ENCODE measurements around the gene PTPN9.
A peak's percentile ranks its signal among the peaks of the same experiment; 100 is the strongest.
"Not testable (repeated sequence)": the region's sequence is repeated elsewhere in the genome, so short reads cannot be mapped to it uniquely, and the experiment has no call there.

PTPN9 gene

DNA sequence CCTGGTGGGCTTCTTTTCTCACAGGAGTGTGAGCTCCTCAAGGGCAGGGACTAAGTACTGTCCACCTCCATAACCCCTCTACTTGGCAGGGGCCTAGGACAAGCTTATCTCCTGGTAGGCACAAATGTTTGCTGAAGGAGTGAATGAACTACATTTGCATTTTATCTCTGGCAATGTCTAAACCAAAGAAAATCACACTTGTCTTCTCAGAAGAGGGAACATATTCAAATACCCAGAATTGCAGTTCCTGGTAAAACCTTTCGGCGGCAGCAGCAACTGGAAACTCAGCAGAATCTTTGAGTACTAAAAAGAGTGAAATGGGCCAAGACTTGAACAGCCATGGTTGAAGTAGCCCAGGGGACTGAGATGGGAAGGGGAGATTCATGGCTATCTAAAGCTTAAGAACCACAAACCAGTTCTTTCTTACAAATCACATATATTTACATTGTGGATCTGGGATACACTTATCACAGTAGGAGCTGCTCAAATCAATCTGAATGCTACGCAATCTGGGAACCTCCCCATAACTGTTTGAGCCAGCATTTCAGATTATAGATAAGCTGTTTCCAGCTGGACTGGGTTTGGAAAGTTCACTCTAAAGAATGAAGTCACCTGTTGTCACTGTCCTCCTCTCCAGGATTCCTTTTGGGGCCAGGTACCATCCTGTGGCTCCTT is 18.7 kb upstream of the PTPN9 start:
- H3K4me1 ChIP-seq (ENCODE audit: control insufficient read depth, insufficient read depth, low read length), result no peaks in the 10 kb centered on the region
- no peak overlapping the region for H3K9ac ChIP-seq (ENCODE audit: low read length)
- H3K27ac ChIP-seq (ENCODE audit: low read depth, low read length), result no peak overlapping the region
- no peak overlapping the region for H3K4me3 ChIP-seq (ENCODE audit: low read length)
- H3K27me3 ChIP-seq (ENCODE audit: control insufficient read depth, insufficient read depth, low read length), result no peaks in the 10 kb centered on the region
- peaks cover 16% of the 10 kb centered on the region for H3K36me3 ChIP-seq (ENCODE audit: control insufficient read depth, insufficient read depth, low read length)

DNA sequence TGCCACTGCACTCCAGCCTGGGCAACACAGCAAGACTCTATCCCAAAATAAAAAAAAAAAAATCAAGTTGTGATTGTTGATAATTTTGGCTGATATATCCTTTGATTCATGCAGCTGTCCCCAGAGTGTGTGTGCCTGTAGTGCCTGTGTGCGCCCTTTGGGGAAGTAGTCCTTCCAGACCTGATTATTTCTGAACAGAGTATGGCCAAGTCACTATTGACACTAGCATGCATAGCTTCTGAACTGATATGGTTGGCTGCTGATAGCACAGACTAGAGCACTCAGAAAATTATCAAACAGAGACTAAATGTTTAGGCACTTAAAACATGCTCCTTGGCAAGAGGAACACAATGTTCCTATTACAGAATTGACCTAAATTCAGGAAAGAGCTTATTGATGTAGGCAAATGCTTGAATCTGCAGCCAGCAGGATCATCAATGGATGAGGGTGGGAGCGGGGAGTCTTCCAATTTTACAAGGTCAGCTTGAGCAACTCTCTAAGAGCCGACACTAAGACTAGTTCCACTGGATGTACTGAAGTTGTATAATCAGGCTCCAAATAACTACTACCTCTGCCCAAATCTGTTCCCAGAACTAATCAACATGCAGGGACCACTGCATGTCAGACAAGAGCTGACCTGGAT is 17.7 kb upstream of the PTPN9 start:
- Histone ChIP-seq H3K4me3 (ENCODE audit: low read length) (no peak overlapping the region), H3K27ac (ENCODE audit: low read depth, low read length) (no peak overlapping the region), H3K27me3 (ENCODE audit: control insufficient read depth, insufficient read depth, low read length) (no peaks in the 10 kb centered on the region), H3K36me3 (ENCODE audit: control insufficient read depth, insufficient read depth, low read length) (peaks cover 16% of the 10 kb centered on the region), H3K4me1 (ENCODE audit: control insufficient read depth, insufficient read depth, low read length) (no peaks in the 10 kb centered on the region), H3K9ac (ENCODE audit: low read length) (no peak overlapping the region)

DNA sequence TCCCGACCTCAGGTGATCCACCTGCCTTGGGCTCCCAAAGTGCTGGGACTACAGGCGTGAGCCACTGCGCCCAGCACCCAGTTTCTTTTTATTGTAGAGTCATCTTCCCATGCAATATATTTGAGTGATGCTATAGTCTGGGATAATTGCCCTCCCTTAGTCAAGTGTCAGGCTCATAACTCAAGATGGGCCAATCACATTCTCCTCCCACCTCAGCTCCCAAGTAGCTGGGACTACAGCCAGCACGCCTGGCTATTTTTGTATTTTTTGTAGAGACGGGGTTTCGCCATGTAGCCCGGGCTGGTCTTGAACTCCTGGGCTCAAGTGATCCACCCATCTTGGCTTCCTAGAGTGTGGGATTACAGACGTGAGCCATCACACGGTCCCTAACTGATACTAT is 15.2 kb upstream of the PTPN9 start:
- Histone ChIP-seq H3K27ac (ENCODE audit: low read depth, low read length) (no peak overlapping the region), H3K9ac (ENCODE audit: low read length) (no peak overlapping the region), H3K27me3 (ENCODE audit: control insufficient read depth, insufficient read depth, low read length) (no peaks in the 10 kb centered on the region), H3K4me3 (ENCODE audit: low read length) (no peak overlapping the region), H3K4me1 (ENCODE audit: control insufficient read depth, insufficient read depth, low read length) (no peaks in the 10 kb centered on the region), H3K36me3 (ENCODE audit: control insufficient read depth, insufficient read depth, low read length) (peaks cover 14% of the 10 kb centered on the region)

DNA sequence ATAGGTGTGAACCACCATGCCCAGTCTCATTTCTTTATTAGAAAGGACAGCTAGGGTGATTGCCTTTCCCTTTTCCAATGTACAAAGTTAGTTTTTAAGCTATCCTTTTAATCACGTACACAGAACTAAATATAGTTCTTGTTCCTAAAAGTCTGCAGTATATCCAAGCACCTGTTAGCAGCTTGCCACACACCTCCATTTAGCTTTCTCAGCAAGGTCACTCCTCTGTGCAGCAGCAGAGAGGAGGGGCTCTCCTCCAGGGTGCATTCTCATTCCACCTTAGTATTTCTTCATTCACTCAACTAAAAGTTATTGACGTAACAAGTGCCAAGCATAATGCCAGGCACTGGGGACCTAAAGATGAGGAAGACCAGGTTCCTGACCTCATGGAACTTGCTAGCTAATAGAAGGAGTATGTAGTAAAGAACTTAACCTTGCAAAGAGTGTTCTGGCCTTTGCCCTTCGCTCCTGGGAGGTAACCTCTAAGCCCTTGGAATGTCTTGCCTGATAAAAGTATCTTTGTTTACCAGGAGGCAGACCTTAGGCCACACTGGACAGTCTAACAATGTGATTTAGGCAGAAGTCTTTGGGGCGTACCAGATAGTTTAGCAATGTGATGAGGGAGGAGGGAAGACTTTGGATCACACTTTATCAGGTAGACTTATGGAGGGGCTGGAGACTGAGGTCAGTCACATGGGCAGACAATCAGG is 12.7 kb upstream of the PTPN9 start:
- Histone ChIP-seq H3K4me1 (ENCODE audit: control insufficient read depth, insufficient read depth, low read length) (no peaks in the 10 kb centered on the region), H3K9ac (ENCODE audit: low read length) (no peak overlapping the region), H3K4me3 (ENCODE audit: low read length) (no peak overlapping the region), H3K36me3 (ENCODE audit: control insufficient read depth, insufficient read depth, low read length) (peaks cover 10% of the 10 kb centered on the region), H3K27me3 (ENCODE audit: control insufficient read depth, insufficient read depth, low read length) (no peaks in the 10 kb centered on the region), H3K27ac (ENCODE audit: low read depth, low read length) (no peak overlapping the region)

DNA sequence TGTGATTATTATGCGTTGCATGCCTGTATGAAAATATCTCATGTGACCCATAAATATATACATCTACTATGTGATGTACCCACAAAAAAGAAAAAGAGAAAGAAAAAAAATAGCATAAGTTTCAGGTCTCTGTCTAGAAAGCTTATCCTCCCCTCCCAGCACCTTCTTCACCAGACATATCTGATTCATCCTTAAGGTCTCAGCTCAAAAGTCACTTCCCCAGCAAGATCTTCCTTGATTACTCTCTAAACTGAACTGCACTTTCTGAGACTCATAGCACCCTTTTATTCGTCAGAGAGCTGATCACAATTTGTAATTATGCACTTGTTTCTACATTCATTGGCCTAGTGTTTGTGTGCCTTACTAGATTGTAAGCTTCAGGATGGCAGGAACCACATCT is 11.1 kb upstream of the PTPN9 start:
- H3K27me3 ChIP-seq (ENCODE audit: control insufficient read depth, insufficient read depth, low read length), result no peaks in the 10 kb centered on the region

DNA sequence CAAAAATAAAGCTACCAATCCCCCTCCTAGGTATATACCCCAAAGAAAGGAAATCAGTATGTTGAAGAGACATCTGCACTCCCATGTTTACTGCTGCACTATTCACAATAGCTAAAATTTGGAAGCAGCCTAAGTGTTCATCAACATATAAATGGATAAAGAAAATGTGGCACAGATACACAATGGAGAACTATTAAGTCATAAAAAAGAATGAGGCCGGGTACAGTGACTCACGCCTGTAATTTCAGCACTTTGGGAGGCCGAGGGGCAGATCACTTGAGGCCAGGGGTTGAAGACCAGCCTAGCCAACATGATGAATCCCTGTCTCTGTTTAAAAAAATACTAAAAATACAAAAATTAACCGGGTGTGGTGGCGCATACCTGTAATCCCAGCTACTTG is 10.0 kb upstream of the PTPN9 start:
- H3K36me3 ChIP-seq (ENCODE audit: control insufficient read depth, insufficient read depth, low read length), result peaks cover 2% of the 10 kb centered on the region
- H3K27me3 ChIP-seq (ENCODE audit: control insufficient read depth, insufficient read depth, low read length), result no peaks in the 10 kb centered on the region
- no peak overlapping the region for H3K27ac ChIP-seq (ENCODE audit: low read depth, low read length)
- no peaks in the 10 kb centered on the region for H3K4me1 ChIP-seq (ENCODE audit: control insufficient read depth, insufficient read depth, low read length)
- H3K4me3 ChIP-seq (ENCODE audit: low read length), result no peak overlapping the region
- H3K9ac ChIP-seq (ENCODE audit: low read length), result no peak overlapping the region

More for the DNA sequence above, 11.1 kb upstream of the PTPN9 start:
- no peak overlapping the region for H3K4me3 ChIP-seq (ENCODE audit: low read length)
- peaks cover 7% of the 10 kb centered on the region for H3K36me3 ChIP-seq (ENCODE audit: control insufficient read depth, insufficient read depth, low read length)
- no peaks in the 10 kb centered on the region for H3K4me1 ChIP-seq (ENCODE audit: control insufficient read depth, insufficient read depth, low read length)
- no peak overlapping the region for H3K9ac ChIP-seq (ENCODE audit: low read length)
- no peak overlapping the region for H3K27ac ChIP-seq (ENCODE audit: low read depth, low read length)

DNA sequence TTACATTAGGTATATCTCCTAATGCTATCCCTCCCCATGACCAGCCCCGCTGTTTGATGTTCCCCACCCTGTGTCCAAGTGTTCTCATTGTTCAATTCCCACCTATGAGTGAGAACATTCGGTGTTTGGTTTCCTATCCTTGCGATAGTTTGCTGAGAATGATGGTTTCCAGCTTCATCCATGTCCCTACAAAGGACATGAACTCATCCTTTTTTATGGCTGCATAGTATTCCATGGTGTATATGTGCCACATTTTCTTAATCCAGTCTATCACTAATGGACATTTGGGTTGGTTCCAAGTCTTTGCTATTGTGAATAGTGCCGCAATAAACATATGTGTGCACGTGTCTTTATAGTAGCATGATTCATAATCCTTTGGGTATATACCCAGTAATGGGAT is 7.3 kb upstream of the PTPN9 start:
- H3K36me3 ChIP-seq (ENCODE audit: control insufficient read depth, insufficient read depth, low read length); H3K27me3 ChIP-seq (ENCODE audit: control insufficient read depth, insufficient read depth, low read length); H3K4me1 ChIP-seq (ENCODE audit: control insufficient read depth, insufficient read depth, low read length); H3K27ac ChIP-seq (ENCODE audit: low read depth, low read length); H3K9ac ChIP-seq (ENCODE audit: low read length); H3K4me3 ChIP-seq (ENCODE audit: low read length): not testable (repeated sequence)

DNA sequence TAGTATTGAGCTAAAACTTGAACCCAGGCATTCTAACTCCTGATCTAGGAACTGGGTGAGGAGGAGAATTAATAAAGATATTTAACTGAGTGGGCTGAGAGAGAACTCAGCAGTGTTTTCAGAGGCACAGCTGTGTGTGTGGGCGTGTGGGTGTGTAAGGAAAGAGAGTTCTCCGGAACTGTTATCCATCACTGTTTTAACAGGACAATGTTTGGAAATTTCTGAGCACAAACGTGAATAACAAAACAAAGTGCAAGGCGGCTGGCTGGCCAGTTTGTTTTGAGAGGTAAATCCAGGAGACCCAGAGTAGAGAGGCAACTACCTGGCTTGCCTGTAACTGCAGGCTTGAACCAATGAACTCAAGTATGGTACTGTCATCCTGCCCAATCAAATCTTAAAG is 5.0 kb upstream of the PTPN9 start:
- no peak overlapping the region for H3K27ac ChIP-seq (ENCODE audit: low read depth, low read length)
- H3K27me3 ChIP-seq (ENCODE audit: control insufficient read depth, insufficient read depth, low read length), result no peaks in the 10 kb centered on the region
- peaks cover 2% of the 10 kb centered on the region for H3K4me1 ChIP-seq (ENCODE audit: control insufficient read depth, insufficient read depth, low read length)
- no peaks in the 10 kb centered on the region for H3K36me3 ChIP-seq (ENCODE audit: control insufficient read depth, insufficient read depth, low read length)
- no peak overlapping the region for H3K4me3 ChIP-seq (ENCODE audit: low read length)
- no peak overlapping the region for H3K9ac ChIP-seq (ENCODE audit: low read length)

DNA sequence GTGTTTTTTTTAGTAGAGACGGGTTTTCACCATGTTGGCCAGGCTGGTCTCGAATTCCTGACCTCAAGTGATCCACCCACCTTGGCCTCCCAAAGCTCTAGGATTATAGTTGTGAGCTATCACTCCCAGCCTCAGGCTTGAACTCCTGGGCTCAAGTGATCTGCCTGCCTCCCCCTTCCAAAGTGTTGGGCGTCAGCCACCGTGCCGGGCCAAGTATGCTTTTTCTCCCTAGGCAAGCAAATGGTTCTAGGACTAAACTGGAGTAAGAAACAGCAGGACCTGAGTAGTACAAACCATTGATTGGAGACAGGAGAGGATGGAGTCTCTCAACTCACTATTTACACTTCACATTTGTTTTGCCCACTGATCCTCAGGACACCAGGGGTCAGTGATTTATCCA is 4.6 kb upstream of the PTPN9 start:
- Histone ChIP-seq H3K4me3 (ENCODE audit: low read length) (no peak overlapping the region), H3K27ac (ENCODE audit: low read depth, low read length) (no peak overlapping the region), H3K9ac (ENCODE audit: low read length) (no peak overlapping the region), H3K27me3 (ENCODE audit: control insufficient read depth, insufficient read depth, low read length) (no peaks in the 10 kb centered on the region), H3K36me3 (ENCODE audit: control insufficient read depth, insufficient read depth, low read length) (no peaks in the 10 kb centered on the region), H3K4me1 (ENCODE audit: control insufficient read depth, insufficient read depth, low read length) (peaks cover 2% of the 10 kb centered on the region)

DNA sequence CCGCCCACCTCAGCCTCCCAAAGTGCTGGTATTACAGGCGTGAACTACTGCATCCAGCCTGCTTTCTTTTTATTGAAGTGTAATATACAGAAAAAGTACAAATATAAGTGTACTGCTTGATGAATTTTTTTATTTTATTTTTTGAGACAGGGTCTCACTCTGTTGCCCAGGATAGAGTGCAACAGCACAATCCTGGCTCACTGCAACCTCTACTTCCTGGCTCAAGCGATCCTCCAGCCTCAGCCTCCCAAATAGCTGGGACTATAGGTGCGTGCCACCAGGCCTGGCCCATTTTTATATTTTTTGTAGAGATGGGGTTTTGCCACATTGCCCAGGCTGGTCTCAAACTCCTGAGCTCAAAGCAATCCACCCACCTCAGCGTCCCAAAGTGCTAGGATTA is 3.8 kb upstream of the PTPN9 start:
- not testable (repeated sequence) for H3K27me3 ChIP-seq (ENCODE audit: control insufficient read depth, insufficient read depth, low read length); H3K36me3 ChIP-seq (ENCODE audit: control insufficient read depth, insufficient read depth, low read length); H3K4me3 ChIP-seq (ENCODE audit: low read length); H3K27ac ChIP-seq (ENCODE audit: low read depth, low read length); H3K4me1 ChIP-seq (ENCODE audit: control insufficient read depth, insufficient read depth, low read length); H3K9ac ChIP-seq (ENCODE audit: low read length)

DNA sequence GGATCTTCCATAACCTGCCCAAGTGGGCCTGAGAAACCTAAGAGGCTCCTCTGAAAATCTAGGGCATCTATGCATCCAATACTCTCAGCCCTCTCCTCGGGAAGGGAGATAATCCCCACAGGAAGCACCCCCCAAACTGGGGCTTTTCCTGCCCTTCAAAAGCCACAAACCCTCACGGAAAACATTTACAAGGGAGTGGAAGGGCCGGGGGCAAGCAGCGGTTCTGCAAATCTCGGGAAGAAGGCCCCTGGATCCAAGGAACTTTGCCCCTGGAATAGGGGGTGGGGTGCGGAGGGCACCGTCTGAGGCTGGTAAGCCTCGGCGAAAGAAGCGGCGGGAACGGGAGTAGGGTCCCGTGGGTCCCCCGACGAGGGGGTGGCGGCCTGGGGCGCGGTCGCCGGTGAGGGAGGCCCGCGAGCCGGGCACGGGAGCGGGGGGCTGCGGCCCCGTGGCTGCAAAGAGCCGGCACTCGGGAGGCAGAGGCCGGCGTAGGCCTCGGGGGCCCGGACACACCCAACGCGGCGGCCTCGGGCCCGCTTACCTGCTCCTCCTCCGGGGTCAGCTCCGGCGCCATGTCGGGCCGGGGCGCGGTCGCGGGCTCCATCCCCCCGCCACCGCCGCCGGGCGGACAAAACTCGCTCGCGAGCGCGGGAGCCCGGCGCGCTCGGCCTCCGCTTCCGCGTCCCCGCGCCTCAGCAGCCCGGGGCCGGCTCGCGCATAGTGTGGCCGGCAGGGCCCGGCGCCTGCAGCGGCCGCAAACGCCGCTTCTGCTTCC is 755 bp downstream of the PTPN9 start:
- peak overlapping the region; percentile 90 for H3K4me3 ChIP-seq (ENCODE audit: low read length)
- H3K9ac ChIP-seq (ENCODE audit: low read length), result peak overlapping the region; percentile 88
- no peaks in the 10 kb centered on the region for H3K36me3 ChIP-seq (ENCODE audit: control insufficient read depth, insufficient read depth, low read length)
- peaks cover 6% of the 10 kb centered on the region for H3K4me1 ChIP-seq (ENCODE audit: control insufficient read depth, insufficient read depth, low read length)
- H3K27ac ChIP-seq (ENCODE audit: low read depth, low read length), result peak overlapping the region; percentile 78
- no peaks in the 10 kb centered on the region for H3K27me3 ChIP-seq (ENCODE audit: control insufficient read depth, insufficient read depth, low read length)

DNA sequence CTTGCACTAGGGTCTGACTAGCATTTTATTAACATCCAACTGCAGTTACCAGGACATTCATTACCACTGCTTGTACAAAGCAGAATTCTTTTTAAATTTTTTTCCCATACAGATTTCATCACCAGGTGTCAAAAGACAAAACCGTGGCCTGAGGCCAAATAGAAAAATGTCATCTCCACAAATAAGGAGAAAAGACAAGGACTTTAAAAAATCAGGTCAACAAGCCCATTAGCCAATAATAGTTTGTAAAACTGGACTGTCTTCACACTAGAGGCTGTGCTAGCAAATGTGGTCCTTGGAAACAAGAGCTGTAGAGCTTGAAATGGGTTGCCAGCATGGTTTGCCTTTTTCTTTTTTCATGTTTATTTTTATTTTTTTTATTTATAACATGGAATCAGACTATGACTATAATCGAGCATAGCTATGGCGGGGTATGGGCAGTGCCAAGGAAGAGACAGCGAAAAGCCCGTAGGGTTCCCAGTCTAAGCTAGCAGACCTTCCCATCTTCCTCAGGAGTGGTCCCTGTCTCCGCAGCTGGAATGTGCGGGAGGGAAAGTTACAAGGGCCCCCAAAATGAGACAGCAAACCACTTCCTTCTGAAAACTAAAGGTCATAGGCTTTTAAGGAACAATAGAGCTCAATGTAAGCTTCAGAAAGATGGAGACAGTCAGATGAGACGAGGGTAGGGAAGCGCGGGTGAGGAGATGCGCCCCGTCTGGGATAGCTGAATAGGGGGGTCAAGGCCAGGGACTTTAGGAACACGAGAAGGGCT is 1.5 kb downstream of the PTPN9 start:
- H3K9ac ChIP-seq (ENCODE audit: low read length), result peak overlapping the region; percentile 88
- H3K4me1 ChIP-seq (ENCODE audit: control insufficient read depth, insufficient read depth, low read length), result peaks cover 6% of the 10 kb centered on the region
- no peaks in the 10 kb centered on the region for H3K36me3 ChIP-seq (ENCODE audit: control insufficient read depth, insufficient read depth, low read length)
- peak overlapping the region; percentile 90 for H3K4me3 ChIP-seq (ENCODE audit: low read length)
- no peaks in the 10 kb centered on the region for H3K27me3 ChIP-seq (ENCODE audit: control insufficient read depth, insufficient read depth, low read length)
- H3K27ac ChIP-seq (ENCODE audit: low read depth, low read length), result peak overlapping the region; percentile 78

Data from rectal smooth muscle tissue (tissue), 1 donor.